ENCODE measurements around the gene LSAMP.

GRCh38 chr3:116342499-116342898 is 102.8 kb downstream of the LSAMP start:
- TF ChIP-seq CTCF (conservative IDR thresholded peaks at IDR 0.05; ENCODE audit: low read depth in 2 of 2): no peak
- TF ChIP-seq EZH2 (IDR thresholded peaks at IDR 0.05; ENCODE audit: low read depth, unreplicated experiment): no peak
